NCI-H345 (cell line): ENCODE data around the gene CSH1.
"Not testable (repeated sequence)": the region's sequence is repeated elsewhere in the genome, so short reads cannot be mapped to it uniquely, and the experiment has no call there.

ENCODE experiments used
- DNase-seq: peaks from one replicate; lab custom pipeline; 2025; lab: John Stamatoyannopoulos, UW

Gene CSH1

GRCh38 chr17:63869491-63870291 lies 26.7 kb downstream of the CSH1 start:
- DNase-seq, result not testable (repeated sequence)

GRCh38 chr17:63866625-63867024 lies 29.7 kb downstream of the CSH1 start:
- not testable (repeated sequence) for DNase-seq

GRCh38 chr17:63859257-63859656 lies 37.1 kb downstream of the CSH1 start:
- DNase-seq, result no peak

- not testable (repeated sequence) for DNase-seq
These were observed 39.9 kb downstream of the CSH1 start for GRCh38 chr17:63856425-63856824.

GRCh38 chr17:63855185-63855584 lies 41.2 kb downstream of the CSH1 start:
- no peak for DNase-seq

GRCh38 chr17:63854709-63855108 lies 41.7 kb downstream of the CSH1 start:
- no peak for DNase-seq

- DNase-seq, result no peak
These were observed 43.1 kb downstream of the CSH1 start for GRCh38 chr17:63853260-63853659.

- no peak for DNase-seq
These were observed 46.0 kb downstream of the CSH1 start for GRCh38 chr17:63850401-63850800.

GRCh38 chr17:63848834-63849689 lies 47.3 kb downstream of the CSH1 start:
- no peak for DNase-seq

GRCh38 chr17:63847525-63848249 lies 48.7 kb downstream of the CSH1 start:
- DNase-seq, result no peak

- no peak for DNase-seq
These were observed 50.9 kb downstream of the CSH1 start for GRCh38 chr17:63845509-63845908.
